Measurements from ENCODE around the gene ELOVL3.
"Not testable (repeated sequence)": the region's sequence is repeated elsewhere in the genome, so short reads cannot be mapped to it uniquely, and the experiment has no call there.

ELOVL3 gene

GRCh38 chr10:102225646-102226541 is at the start of gene ELOVL3:
Gene ELOVL3 (plus strand): TSS chr10:102226299. CDS start chr10:102226549, 250 bp downstream.
- DNase-seq: peak; percentile 85

GRCh38 chr10:102184606-102185005 is 41.5 kb upstream of the ELOVL3 start:
- no peak for DNase-seq

GRCh38 chr10:102185272-102185671 is 40.8 kb upstream of the ELOVL3 start:
- DNase-seq: no peak

GRCh38 chr10:102185811-102186527 is 40.1 kb upstream of the ELOVL3 start:
- DNase-seq: no peak

GRCh38 chr10:102188298-102188940 is 37.7 kb upstream of the ELOVL3 start:
- DNase-seq: no peak

- DNase-seq: not testable (repeated sequence)
Observed at GRCh38 chr10:102188941-102189898, 36.9 kb upstream of the ELOVL3 start.

GRCh38 chr10:102191956-102192355 is 34.1 kb upstream of the ELOVL3 start:
- no peak for DNase-seq

- DNase-seq: no peak
Observed at GRCh38 chr10:102195296-102195870, 30.7 kb upstream of the ELOVL3 start.

GRCh38 chr10:102196893-102197292 is 29.2 kb upstream of the ELOVL3 start:
- DNase-seq: no peak

GRCh38 chr10:102198027-102198426 is 28.1 kb upstream of the ELOVL3 start:
- DNase-seq: no peak

- no peak for DNase-seq
Observed at GRCh38 chr10:102200751-102201640, 25.1 kb upstream of the ELOVL3 start.

- DNase-seq: no peak
Observed at GRCh38 chr10:102202386-102202785, 23.7 kb upstream of the ELOVL3 start.

GRCh38 chr10:102208311-102209035 is 17.6 kb upstream of the ELOVL3 start:
- DNase-seq: no peak

- DNase-seq: no peak
Observed at GRCh38 chr10:102211615-102212299, 14.3 kb upstream of the ELOVL3 start.

GRCh38 chr10:102213599-102213998 is 12.5 kb upstream of the ELOVL3 start:
- not testable (repeated sequence) for DNase-seq

GRCh38 chr10:102219370-102219769 is 6.7 kb upstream of the ELOVL3 start:
- no peak for DNase-seq

GRCh38 chr10:102220612-102221011 is 5.5 kb upstream of the ELOVL3 start:
- DNase-seq: no peak

GRCh38 chr10:102222797-102223196 is 3.3 kb upstream of the ELOVL3 start:
- no peak for DNase-seq

GRCh38 chr10:102226542-102226870 is 407 bp downstream of the ELOVL3 start:
- DNase-seq: no peak

GRCh38 chr10:102227050-102227449 is 951 bp downstream of the ELOVL3 start:
- no peak for DNase-seq

All from stimulated activated naive CD4-positive, alpha-beta T cell treated with Interleukin-2 at 50 U/mL for 16 hours (primary cell).